Measurements from ENCODE around the gene IRF9. TPM values are rescaled to one million over a fixed set of nuclear protein-coding genes. Genes with fewer than 3 reads are reported as not detected.

IRF9 gene
- total and polyA plus RNA-seq, 2 of the 13 experiments (the other 11 are each of a cell fraction or from before 2014, with no cell fraction given) = 14.9 to 49.7 TPM

DNA sequence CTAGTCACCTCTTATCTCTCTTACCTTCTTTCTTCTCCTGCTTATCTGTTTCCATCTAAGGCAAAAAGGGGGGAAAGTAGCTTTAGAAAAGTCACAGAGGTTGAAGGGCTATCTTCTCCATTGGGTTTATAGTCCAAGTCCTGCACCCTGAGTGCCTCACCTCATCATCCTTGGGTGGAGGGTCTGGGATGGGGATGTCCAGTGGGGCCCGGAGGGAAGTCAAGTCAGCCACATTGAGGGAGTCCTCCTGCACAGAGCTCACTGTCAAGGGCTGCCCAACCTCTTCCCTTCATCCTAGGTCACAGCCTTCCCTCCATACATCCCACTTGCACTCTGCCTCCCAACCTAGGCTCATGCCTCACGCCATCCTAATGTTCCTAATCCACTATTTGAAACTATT is 15.8 kb upstream of the IRF9 start (continued):
- TF ChIP-seq, protein P1, sequence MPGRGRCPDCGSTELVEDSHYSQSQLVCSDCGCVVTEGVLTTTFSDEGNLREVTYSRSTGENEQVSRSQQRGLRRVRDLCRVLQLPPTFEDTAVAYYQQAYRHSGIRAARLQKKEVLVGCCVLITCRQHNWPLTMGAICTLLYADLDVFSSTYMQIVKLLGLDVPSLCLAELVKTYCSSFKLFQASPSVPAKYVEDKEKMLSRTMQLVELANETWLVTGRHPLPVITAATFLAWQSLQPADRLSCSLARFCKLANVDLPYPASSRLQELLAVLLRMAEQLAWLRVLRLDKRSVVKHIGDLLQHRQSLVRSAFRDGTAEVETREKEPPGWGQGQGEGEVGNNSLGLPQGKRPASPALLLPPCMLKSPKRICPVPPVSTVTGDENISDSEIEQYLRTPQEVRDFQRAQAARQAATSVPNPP (CRISPR knock-in tag; IDR thresholded peaks at IDR 0.05) = no peak
- TF ChIP-seq ZNF101 (CRISPR knock-in tag; IDR thresholded peaks at IDR 0.05; ENCODE audit: borderline replicate concordance, low read depth) = no peak
- TF ChIP-seq, protein P2, sequence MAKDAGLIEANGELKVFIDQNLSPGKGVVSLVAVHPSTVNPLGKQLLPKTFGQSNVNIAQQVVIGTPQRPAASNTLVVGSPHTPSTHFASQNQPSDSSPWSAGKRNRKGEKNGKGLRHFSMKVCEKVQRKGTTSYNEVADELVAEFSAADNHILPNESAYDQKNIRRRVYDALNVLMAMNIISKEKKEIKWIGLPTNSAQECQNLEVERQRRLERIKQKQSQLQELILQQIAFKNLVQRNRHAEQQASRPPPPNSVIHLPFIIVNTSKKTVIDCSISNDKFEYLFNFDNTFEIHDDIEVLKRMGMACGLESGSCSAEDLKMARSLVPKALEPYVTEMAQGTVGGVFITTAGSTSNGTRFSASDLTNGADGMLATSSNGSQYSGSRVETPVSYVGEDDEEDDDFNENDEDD (CRISPR knock-in tag; IDR thresholded peaks at IDR 0.05; ENCODE audit: borderline replicate concordance) = no peak

DNA sequence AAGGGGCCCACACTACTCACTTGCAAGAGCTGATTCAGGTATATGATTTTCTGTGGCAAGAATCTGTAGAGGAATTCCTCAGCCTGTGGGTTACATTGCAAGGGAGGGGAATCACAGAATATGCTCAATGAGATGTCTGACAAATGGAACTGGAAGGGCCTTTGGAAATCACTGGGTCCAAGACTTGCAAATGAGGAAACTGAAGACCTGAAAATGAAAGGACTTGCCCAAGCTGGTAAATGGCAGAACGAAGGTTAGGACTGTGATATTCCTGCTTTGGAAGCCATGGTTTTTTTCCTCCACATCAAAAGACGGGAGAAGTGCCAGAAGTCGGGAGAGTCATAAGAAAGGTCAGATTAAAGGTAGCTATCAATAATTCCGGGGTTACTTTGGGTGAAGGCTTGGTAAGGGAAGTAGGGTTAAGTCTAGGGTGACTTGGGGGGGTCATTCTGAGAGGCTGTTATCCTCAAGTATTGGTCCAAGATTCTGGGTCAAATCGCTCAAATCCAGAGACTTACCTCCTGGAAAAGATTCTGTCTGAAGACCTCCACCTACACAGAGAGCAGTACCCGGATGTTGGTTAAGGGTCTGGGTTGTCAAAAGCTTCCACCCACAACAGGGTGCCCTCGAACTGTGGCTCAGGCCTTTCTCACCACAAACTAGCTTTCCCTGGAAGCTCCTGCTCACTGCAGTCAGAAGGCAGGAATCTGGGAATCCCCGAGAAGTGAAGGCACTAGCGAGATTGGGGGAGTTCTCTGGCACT is 15.2 kb upstream of the IRF9 start:
- CTCF ChIA-PET (ENCODE audit: low intra/inter-chr PET ratio, low total read pairs) = no interaction called here
- TF ChIP-seq ZNF761 (CRISPR knock-in tag; conservative IDR thresholded peaks at IDR 0.05) (no peak), HDAC2 (CRISPR knock-in tag; IDR thresholded peaks at IDR 0.05) (no peak), ZBTB21 (CRISPR knock-in tag; IDR thresholded peaks at IDR 0.05) (0 out of 2 replicates have a peak, but pooled peaks have one; percentile 47)
- TF ChIP-seq, protein P3, sequence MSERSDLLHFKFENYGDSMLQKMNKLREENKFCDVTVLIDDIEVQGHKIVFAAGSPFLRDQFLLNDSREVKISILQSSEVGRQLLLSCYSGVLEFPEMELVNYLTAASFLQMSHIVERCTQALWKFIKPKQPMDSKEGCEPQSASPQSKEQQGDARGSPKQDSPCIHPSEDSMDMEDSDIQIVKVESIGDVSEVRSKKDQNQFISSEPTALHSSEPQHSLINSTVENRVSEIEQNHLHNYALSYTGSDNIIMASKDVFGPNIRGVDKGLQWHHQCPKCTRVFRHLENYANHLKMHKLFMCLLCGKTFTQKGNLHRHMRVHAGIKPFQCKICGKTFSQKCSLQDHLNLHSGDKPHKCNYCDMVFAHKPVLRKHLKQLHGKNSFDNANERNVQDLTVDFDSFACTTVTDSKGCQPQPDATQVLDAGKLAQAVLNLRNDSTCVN (CRISPR knock-in tag; IDR thresholded peaks at IDR 0.05; ENCODE audit: borderline replicate concordance) = peak; percentile 65; the same call in 1 of the 2 replicates
- TF ChIP-seq, protein P4, sequence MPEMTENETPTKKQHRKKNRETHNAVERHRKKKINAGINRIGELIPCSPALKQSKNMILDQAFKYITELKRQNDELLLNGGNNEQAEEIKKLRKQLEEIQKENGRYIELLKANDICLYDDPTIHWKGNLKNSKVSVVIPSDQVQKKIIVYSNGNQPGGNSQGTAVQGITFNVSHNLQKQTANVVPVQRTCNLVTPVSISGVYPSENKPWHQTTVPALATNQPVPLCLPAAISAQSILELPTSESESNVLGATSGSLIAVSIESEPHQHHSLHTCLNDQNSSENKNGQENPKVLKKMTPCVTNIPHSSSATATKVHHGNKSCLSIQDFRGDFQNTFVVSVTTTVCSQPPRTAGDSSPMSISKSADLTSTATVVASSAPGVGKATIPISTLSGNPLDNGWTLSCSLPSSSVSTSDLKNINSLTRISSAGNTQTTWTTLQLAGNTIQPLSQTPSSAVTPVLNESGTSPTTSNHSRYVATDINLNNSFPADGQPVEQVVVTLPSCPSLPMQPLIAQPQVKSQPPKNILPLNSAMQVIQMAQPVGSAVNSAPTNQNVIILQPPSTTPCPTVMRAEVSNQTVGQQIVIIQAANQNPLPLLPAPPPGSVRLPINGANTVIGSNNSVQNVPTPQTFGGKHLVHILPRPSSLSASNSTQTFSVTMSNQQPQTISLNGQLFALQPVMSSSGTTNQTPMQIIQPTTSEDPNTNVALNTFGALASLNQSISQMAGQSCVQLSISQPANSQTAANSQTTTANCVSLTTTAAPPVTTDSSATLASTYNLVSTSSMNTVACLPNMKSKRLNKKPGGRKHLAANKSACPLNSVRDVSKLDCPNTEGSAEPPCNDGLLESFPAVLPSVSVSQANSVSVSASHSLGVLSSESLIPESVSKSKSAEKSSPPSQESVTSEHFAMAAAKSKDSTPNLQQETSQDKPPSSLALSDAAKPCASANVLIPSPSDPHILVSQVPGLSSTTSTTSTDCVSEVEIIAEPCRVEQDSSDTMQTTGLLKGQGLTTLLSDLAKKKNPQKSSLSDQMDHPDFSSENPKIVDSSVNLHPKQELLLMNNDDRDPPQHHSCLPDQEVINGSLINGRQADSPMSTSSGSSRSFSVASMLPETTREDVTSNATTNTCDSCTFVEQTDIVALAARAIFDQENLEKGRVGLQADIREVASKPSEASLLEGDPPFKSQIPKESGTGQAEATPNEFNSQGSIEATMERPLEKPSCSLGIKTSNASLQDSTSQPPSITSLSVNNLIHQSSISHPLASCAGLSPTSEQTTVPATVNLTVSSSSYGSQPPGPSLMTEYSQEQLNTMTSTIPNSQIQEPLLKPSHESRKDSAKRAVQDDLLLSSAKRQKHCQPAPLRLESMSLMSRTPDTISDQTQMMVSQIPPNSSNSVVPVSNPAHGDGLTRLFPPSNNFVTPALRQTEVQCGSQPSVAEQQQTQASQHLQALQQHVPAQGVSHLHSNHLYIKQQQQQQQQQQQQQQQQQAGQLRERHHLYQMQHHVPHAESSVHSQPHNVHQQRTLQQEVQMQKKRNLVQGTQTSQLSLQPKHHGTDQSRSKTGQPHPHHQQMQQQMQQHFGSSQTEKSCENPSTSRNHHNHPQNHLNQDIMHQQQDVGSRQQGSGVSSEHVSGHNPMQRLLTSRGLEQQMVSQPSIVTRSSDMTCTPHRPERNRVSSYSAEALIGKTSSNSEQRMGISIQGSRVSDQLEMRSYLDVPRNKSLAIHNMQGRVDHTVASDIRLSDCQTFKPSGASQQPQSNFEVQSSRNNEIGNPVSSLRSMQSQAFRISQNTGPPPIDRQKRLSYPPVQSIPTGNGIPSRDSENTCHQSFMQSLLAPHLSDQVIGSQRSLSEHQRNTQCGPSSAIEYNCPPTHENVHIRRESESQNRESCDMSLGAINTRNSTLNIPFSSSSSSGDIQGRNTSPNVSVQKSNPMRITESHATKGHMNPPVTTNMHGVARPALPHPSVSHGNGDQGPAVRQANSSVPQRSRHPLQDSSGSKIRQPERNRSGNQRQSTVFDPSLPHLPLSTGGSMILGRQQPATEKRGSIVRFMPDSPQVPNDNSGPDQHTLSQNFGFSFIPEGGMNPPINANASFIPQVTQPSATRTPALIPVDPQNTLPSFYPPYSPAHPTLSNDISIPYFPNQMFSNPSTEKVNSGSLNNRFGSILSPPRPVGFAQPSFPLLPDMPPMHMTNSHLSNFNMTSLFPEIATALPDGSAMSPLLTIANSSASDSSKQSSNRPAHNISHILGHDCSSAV (CRISPR knock-in tag; IDR thresholded peaks at IDR 0.05; ENCODE audit: borderline replicate concordance) = 0 out of 2 replicates have a peak, but pooled peaks have one; percentile 29

More for the DNA sequence above, 15.2 kb upstream of the IRF9 start:
- Histone ChIP-seq H3K4me2 (ENCODE audit: low read depth, low read length) (peak overlapping the region; percentile 98), H3K4me3 (replicated peaks in 1 of 3; ENCODE audit: insufficient read depth in 1 of 3, low read depth in 2 of 3, low read length in 3 of 3) (peak overlapping the region; percentile 90 to 100 (median 91)), H2AFZ (ENCODE audit: low read length) (peak overlapping the region; percentile 21), H3K27me3 (ENCODE audit: control insufficient read depth in 1 of 2, insufficient read depth in 2 of 2, low read length in 2 of 2) (peaks cover 0 to 3% of the 10 kb centered on the region in 2 experiments; a peak in 1 of 5 replicates), H3K9me3 (ENCODE audit: low read length) (no peaks in the 10 kb centered on the region), H3K36me3 (replicated peaks in 1 of 2; ENCODE audit: control insufficient read depth in 1 of 2, insufficient read depth in 2 of 2, low read length in 2 of 2) (peaks cover 26 to 42% of the 10 kb centered on the region in 2 experiments), H3K79me2 (ENCODE audit: insufficient read depth, low read length) (peaks cover 43% of the 10 kb centered on the region), H3K9ac (ENCODE audit: insufficient read depth, low read depth, low read length) (peak overlapping the region; percentile 95), H3K4me1 (ENCODE audit: insufficient read depth, low read length) (peaks cover 63% of the 10 kb centered on the region), H3K27ac (ENCODE audit: extremely low read length, insufficient read depth, low read length) (peak overlapping the region; percentile 76), H4K20me1 (ENCODE audit: insufficient read depth, low read length) (peaks cover 7% of the 10 kb centered on the region; the same call in 1 of the 2 replicates)
- WGBS (ENCODE audit: low lambda C conversion rate) = 5% methylated on average over 9 of the region's 9 CpGs
- intact Hi-C loops (cut with micrococcal nuclease; ENCODE audit: unreplicated experiment) (loop anchor here (1.0 kb wide), 3 partner anchors 15 to 42 kb away; partner anchors contain the start of genes DCAF11, IPO4, IRF9 and NRL), in situ Hi-C loops (cut with HindIII; ENCODE audit: extremely low pct_ligation_motif_present, low pct_unique_long_range_greater_than_20kb) (loop anchor here (25.0 kb wide), 1 partner anchor 834 kb away; the partner anchor contains the start of genes BCL2L2, PABPN1 and PPP1R3E)
- POLR2A ChIA-PET = interaction anchor here (0.9 to 8.5 kb wide), 46 partner anchors 10 to 1556 kb away, joined by 3 to 279 read pairs (median 8); partner anchors contain the start of genes ACIN1, C14orf119, CARMIL3 and CHMP4A
- DNase-seq (ENCODE audit: low spot score) = no peak
- TSS peak; percentile 63 for BruUV-seq (replicated peaks)
- peak; percentile 43 for FAIRE-seq
- ATAC-seq = no peak

All from HepG2 (cell line).